ENCODE data around the gene SCAF1.

GRCh38 chr19:49632576-49632975 is 9.4 kb upstream of the SCAF1 start:
- TF ChIP-seq GATA2 (IDR thresholded peaks at IDR 0.05; ENCODE audit: low read depth, low read length), result no peak
- TF ChIP-seq GATA3 (IDR thresholded peaks at IDR 0.05; ENCODE audit: low read depth, low read length), result no peak
